Natural killer cell treated with Interleukin-12 subunit alpha and Interleukin-12 subunit beta and Interleukin-15 and Interleukin-18, amount 100 ng/mL, for 72 hours (primary cell): ENCODE measurements around the gene C1RL. TPM values are rescaled to one million over a fixed set of nuclear protein-coding genes. Genes with fewer than 3 reads are reported as not detected.

Experiments used
- ATAC-seq, 2 donors: fragments of 150-1000 bp; cut with Tn5 transposase in 1 of 2; sonication (Bioruptor Pico), chemical (Tn5 transposase) in 1 of 2; 2 replicates each; pipeline ENCODE4 v1.10.0; 2021
- DNase-seq: peaks from one replicate; pipeline ENCODE4 v3.0.0; 2022; ENCODE audit warnings: low spot score
- H3K27ac Mint-ChIP-seq, 2 donors: 1 replicate in 1 of 2; 2 replicates in 1 of 2; pipeline ENCODE4 v1.8.0; 2022; ENCODE audit warnings: mixed read lengths in 2 of 2, mild to moderate bottlenecking in 1 of 2, moderate library complexity in 1 of 2
- H3K27me3 Mint-ChIP-seq, 2 donors: 1 replicate in 1 of 2; 2 replicates in 1 of 2; pipeline ENCODE4 v1.8.0; 2022; ENCODE audit warnings: mixed read lengths in 2 of 2
- H3K36me3 Mint-ChIP-seq: one replicate; pipeline ENCODE4 v1.8.0; 2022; ENCODE audit warnings: mixed read lengths
- H3K4me1 Mint-ChIP-seq, 2 donors: 1 replicate in 1 of 2; 2 replicates in 1 of 2; pipeline ENCODE4 v1.8.0; 2022; ENCODE audit warnings: low read depth in 2 of 2, mixed read lengths in 2 of 2, mild to moderate bottlenecking in 1 of 2
- H3K4me3 Mint-ChIP-seq: one replicate; pipeline ENCODE4 v1.8.0; 2022; ENCODE audit warnings: mixed read lengths
- H3K9me3 Mint-ChIP-seq: 2 replicates; pipeline ENCODE4 v1.8.0; 2022; ENCODE audit warnings: mixed read lengths
- total RNA-seq, 2 donors: library from RNA; stranded (reverse); gene quantifications; one replicate each; pipeline ENCODE4 v1.2.3, GENCODE V29; 2022

C1RL gene, protein sequence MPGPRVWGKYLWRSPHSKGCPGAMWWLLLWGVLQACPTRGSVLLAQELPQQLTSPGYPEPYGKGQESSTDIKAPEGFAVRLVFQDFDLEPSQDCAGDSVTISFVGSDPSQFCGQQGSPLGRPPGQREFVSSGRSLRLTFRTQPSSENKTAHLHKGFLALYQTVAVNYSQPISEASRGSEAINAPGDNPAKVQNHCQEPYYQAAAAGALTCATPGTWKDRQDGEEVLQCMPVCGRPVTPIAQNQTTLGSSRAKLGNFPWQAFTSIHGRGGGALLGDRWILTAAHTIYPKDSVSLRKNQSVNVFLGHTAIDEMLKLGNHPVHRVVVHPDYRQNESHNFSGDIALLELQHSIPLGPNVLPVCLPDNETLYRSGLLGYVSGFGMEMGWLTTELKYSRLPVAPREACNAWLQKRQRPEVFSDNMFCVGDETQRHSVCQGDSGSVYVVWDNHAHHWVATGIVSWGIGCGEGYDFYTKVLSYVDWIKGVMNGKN
- total RNA-seq = 10 to 100 TPM; 24.8 to 29.1 TPM

DNA sequence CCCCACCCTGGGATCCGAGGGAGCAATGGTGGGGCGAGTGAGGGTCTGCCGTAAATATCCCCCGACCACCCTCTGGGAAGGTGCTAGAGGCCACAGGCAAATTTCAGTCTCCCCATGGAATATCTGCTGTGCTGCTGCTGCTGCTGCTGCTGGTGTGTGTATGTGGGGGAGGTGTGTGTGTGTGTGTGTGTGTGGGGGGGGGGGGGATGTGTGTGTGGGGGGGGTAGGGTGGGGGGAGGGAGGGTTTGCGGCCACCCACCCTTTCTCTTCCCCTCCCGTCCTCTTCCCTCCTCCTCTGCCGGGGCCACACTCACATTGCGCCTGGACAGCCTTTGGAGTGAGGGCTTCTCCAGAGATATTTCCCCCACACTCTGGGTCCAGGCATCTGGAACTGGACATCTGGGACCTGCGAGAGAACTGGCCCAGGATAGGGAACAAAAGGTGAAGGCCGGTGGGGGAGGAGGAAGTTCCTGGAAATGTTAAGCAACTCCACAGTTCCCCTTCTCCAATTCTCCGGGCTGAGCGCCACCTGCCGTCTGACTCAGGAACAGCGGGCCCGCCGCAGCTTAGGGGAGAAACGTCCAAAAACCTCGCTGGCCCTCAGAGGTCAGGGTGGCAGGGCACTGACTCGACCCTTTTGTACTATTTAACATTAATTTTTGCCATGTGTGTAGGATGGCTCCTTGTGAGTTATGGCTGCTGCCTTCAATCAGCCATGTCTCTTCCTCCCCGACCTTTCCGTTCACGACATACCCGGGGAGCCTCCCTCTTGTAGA, at the start of gene C1RL:
Gene C1RL, minus strand, starts transcription at position 419 of the 776 bp plus-strand sequence. Its CDS starts 34 bp downstream, at position 385.
- H3K36me3 Mint-ChIP-seq = peaks cover 13% of the 10 kb centered on the region
- DNase-seq = peak; percentile 86
- H3K27me3 Mint-ChIP-seq = no peaks in the 10 kb centered on the region
- peaks cover 29 to 34% of the 10 kb centered on the region in 2 donors for H3K4me1 Mint-ChIP-seq
- ATAC-seq = peak; percentile 48 to 65
- H3K4me3 Mint-ChIP-seq = peak within 1 kb of the TSS; percentile 94
- peaks cover 5% of the 10 kb centered on the region for H3K9me3 Mint-ChIP-seq
- peak within 1 kb of the TSS; percentile 88 to 93 for H3K27ac Mint-ChIP-seq

DNA sequence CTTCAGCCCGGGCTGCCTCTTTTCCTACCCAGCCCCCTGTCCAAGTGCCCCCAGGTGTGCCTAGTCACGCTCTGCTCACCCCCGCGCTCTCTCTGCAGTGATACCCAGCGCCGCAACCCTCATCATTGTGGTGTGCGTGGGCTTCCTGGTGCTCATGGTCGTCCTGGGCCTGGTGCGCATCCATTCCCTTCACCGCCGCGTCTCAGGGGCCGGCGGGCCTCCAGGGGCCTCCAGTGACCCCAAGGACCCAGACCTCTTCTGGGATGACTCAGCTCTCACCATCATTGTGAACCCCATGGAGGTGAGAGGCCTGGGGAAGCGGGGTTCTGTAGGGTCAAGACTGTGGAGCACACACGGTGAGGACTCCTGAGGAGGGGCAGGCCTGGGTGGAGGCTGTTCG, 48.4 kb upstream of the C1RL start:
- Mint-ChIP-seq H3K27ac (no peak overlapping the region), H3K27me3 (peaks cover 4 to 7% of the 10 kb centered on the region in 2 donors), H3K36me3 (no peaks in the 10 kb centered on the region), H3K4me3 (no peak overlapping the region), H3K9me3 (no peaks in the 10 kb centered on the region), H3K4me1 (peaks cover 0 to 4% of the 10 kb centered on the region in 2 donors)
- DNase-seq = no peak
- ATAC-seq = no peak

DNA sequence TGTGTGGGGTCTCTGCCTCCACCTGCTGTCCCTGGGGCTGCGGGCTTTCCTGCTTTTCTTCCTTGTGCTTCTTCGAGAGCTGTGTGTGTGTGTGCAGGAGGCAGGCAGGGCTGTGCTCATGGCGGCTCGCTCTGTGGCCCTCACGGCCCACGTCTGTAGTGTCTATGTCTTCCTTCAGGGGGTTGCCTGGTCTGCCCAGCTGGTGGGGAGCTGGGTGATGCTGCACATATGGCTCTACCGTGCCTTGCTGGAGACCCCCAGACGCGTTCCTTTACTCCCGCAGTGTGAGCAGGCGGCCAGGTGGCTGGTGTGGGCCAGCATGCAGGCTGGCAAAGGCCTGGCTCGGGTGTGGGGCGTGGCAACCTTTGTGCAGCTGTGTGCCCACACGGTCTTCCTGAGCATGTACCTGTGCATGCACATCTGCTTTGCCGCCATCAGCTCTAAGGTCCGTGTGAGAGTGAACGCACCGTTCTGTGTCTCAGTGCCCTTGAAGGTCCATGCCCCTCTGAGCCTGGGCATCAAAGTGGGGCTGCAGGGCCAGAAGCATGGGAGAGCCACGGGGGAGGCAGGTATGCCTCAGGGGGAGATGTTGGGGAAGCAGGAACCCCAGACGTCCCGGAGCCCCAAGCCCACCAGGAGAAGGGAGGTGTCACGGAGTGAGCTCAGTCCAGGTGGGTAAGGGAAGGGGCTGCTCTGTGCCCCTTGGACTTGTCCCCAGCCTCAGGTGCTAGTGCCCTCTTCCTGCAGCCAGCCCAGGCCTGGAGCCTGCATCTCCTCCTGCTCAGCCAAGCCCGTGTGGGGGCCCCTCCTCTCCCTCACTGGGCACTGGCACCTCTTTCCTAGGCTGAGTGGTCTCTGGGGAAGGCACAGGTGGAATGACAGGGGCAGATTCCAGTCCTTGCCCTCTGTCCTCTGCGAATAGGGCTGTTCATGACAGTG, 47.5 kb upstream of the C1RL start:
- no peaks in the 10 kb centered on the region for H3K9me3 Mint-ChIP-seq
- H3K27ac Mint-ChIP-seq = no peak overlapping the region

DNA sequence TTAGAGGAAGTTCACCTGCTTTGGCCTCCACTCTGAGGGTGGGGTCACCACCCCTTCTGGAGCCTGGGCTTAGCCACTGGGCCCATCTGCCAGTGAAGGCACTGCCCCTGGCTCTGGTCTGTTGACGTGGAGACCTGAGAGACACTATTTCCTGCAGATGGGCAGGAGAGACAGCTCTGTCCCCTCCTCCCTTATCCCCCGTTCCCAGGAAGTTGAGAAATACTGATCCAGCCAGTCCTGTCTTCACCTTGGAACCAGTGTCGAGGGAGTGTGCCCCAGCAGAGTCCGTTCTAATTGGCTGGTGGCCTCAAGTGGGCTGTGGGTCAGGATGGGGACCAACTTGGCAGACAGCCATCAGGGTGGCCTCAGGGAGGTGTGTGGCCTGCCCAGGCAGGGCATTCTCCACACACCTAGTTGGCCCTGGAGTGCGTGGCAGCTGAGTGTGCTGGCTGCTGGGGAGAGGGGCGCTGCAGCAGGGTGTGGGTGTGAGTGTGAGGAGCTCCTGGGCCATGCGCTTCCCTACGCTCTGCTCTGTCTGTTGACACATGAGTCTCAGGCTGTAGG, 46.5 kb upstream of the C1RL start:
- H3K36me3 Mint-ChIP-seq = no peaks in the 10 kb centered on the region
- no peaks in the 10 kb centered on the region for H3K27me3 Mint-ChIP-seq
- no peak for DNase-seq
- H3K9me3 Mint-ChIP-seq = no peaks in the 10 kb centered on the region
- peaks cover 0 to 3% of the 10 kb centered on the region in 2 donors for H3K4me1 Mint-ChIP-seq
- no peak overlapping the region for H3K27ac Mint-ChIP-seq
- H3K4me3 Mint-ChIP-seq = no peak overlapping the region
- ATAC-seq = peak in 1 of 2 donors; percentile 30

More for the DNA sequence above, 47.5 kb upstream of the C1RL start:
- no peak overlapping the region for H3K4me3 Mint-ChIP-seq
- no peaks in the 10 kb centered on the region for H3K36me3 Mint-ChIP-seq
- peaks cover 0 to 4% of the 10 kb centered on the region in 2 donors for H3K4me1 Mint-ChIP-seq
- DNase-seq (no peak), ATAC-seq (no peak)
- H3K27me3 Mint-ChIP-seq = peaks cover 0 to under 1% of the 10 kb centered on the region in 2 donors

DNA sequence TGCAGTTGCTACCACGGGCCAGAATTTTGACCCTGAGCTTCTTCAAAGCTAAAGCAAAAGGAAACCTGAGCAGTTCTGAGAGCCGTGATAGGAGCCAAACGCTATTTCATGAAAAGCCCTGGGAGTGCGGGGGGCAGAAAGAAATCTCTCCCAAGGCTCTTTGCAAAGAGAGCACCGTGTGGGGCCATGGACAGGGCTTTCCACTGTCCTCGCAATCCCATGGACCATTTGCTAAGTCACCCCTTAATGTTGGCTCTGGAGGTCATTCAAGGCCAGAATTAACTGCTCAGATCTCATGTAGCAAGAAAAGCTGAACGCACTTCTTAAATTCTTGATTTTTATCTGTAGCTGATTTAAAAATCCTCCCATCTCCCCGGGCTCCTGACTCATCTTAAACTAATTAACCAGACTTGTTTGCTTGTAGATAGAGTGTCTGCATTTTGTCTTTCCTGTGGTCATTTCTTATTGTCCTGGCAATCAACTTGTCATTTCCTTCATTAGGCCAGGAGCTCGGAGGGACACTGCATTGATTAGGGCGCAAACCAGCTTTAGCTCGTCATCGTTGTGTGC, 46.0 kb upstream of the C1RL start:
- Mint-ChIP-seq H3K36me3 (peaks cover under 1% of the 10 kb centered on the region), H3K9me3 (no peaks in the 10 kb centered on the region), H3K27ac (no peak overlapping the region), H3K4me3 (no peak overlapping the region), H3K4me1 (no peaks in the 10 kb centered on the region), H3K27me3 (no peaks in the 10 kb centered on the region)
- no peak for ATAC-seq
- DNase-seq = no peak

DNA sequence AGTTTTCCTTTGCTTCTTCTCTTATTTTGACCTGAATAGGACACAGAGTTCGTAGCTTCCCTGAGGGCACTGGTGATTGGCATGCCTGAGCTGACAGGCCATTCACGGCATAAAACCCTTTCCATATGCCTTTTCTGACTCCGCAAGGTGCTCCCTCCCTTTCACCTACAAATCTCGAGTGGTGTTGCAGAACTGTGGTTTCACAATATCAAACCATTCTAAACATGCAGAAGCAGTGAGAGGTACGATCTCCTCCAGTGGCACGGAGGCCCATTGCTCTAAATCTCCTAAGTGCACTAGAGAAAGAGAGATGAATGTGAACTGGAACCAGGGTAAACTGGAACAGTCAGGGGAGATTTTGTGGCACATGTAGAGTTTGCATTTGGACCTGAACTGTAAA, 45.0 kb upstream of the C1RL start:
- Mint-ChIP-seq H3K9me3 (no peaks in the 10 kb centered on the region), H3K36me3 (peaks cover 4% of the 10 kb centered on the region), H3K27ac (no peak overlapping the region), H3K4me3 (no peak overlapping the region), H3K4me1 (no peaks in the 10 kb centered on the region), H3K27me3 (no peaks in the 10 kb centered on the region)
- DNase-seq = no peak
- no peak for ATAC-seq

DNA sequence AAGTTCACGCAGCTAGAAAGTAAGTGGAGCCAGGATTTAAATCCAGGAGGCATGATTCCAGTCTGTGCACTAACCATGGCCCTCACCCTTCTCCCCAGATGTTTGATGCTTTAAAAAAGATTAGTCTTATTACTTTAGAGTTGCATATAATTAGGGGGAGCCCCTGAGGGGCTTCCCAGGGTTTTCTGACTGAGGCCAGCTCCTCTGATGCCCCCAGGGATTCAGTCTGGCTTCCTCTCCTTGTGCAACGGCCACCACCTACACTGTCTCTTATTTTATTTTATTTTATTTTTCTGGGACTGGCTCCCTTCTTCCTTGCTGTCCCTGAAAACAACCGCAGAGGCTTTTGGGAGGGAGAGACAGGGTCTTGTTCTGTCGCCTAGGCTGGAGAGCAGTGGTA, 43.8 kb upstream of the C1RL start:
- H3K4me3 Mint-ChIP-seq = no peak overlapping the region
- H3K4me1 Mint-ChIP-seq = no peaks in the 10 kb centered on the region
- H3K9me3 Mint-ChIP-seq = no peaks in the 10 kb centered on the region
- DNase-seq (no peak), ATAC-seq (no peak)
- no peak overlapping the region for H3K27ac Mint-ChIP-seq
- H3K36me3 Mint-ChIP-seq = peaks cover 4% of the 10 kb centered on the region
- H3K27me3 Mint-ChIP-seq = no peaks in the 10 kb centered on the region

DNA sequence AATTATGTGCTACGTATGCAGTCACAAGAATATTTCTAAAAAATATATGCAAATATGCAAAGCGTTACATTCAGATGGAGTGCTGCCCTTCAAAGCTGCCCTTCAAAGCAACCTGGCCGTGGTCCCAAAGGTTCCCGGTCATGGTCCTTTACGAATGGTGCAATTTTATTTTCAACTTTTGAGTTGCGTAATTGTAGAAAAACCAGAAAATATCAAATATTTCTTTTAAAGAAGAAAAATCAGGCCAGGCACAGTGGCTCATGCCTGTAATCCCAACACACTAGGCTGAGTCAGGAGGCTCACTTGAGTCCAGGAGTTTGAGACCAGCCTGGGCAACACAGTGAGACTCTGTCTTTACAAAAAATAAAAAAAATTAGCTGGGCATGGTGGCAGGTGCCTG, 42.5 kb upstream of the C1RL start:
- Mint-ChIP-seq H3K9me3 (no peaks in the 10 kb centered on the region), H3K4me3 (no peak overlapping the region), H3K27me3 (no peaks in the 10 kb centered on the region), H3K36me3 (peaks cover 4% of the 10 kb centered on the region), H3K4me1 (no peaks in the 10 kb centered on the region), H3K27ac (no peak overlapping the region)
- no peak for ATAC-seq
- no peak for DNase-seq

DNA sequence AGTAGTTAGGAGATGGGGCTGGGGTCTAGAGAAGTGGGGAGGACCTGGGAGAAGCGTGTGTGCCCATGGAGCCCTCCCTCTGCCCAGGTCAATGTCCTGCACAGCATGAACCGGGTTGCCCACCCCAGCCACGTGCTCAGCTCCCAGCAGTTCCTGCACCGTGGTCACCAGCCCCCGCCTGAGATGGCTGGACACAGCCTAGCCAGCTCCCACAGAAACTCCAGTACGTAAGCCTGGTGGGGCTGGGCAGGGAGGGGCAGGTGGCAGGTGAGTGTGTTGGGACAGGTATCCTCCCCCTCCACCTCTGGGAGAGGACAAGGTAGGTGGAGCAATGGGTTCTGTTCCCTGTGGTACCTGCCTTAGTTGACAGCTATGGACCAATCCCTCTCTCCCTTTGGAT, 41.8 kb upstream of the C1RL start:
- DNase-seq = no peak
- Mint-ChIP-seq H3K27ac (no peak overlapping the region), H3K4me3 (no peak overlapping the region), H3K27me3 (no peaks in the 10 kb centered on the region), H3K36me3 (peaks cover 4% of the 10 kb centered on the region), H3K4me1 (no peaks in the 10 kb centered on the region), H3K9me3 (no peaks in the 10 kb centered on the region)
- ATAC-seq = peak in 1 of 2 donors; percentile 18

DNA sequence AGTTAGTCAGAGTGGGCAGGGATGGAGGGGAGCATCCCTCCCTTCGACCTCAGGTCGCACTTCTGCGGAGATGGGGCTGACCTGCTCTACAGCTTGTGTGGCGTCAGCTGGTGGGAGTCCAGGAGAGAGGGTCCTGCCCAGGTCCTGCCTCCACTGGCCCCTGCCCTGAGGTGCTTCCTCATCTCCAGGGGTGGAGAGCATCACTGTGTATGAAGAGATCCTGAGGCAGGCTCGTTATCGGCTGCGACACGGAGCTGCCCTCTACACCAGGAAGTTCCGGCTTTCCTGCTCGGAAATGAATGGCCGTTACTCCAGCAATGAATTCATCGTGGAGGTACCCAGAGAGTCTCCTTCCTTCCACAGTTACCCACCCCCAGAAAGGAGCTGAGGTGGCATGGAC, 41.3 kb upstream of the C1RL start:
- H3K9me3 Mint-ChIP-seq = no peaks in the 10 kb centered on the region
- ATAC-seq (no peak), DNase-seq (no peak)
- no peaks in the 10 kb centered on the region for H3K27me3 Mint-ChIP-seq
- H3K4me3 Mint-ChIP-seq = no peak overlapping the region
- H3K27ac Mint-ChIP-seq = no peak overlapping the region
- H3K4me1 Mint-ChIP-seq = no peaks in the 10 kb centered on the region
- peaks cover 4% of the 10 kb centered on the region for H3K36me3 Mint-ChIP-seq

DNA sequence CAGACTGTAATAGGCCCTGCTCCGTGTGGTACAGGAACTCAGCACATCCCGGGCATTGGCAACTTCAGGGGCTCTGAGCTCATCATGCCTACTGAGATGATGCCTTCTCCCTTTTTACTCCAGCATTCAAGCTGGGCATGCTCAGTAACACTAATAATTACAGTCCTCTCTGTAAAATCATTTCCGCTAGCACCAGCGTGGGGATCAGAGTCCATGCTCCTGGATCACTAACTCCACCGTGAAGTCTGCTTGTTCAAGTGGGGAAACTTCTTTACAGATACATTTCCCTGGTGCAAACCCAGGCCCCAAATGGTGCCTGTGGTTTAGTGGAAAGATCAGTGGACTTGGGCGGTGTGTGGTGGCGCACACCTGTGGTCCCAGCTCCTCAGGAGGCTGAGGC, 37.9 kb upstream of the C1RL start:
- Mint-ChIP-seq H3K36me3 (peaks cover 4% of the 10 kb centered on the region), H3K27ac (no peak overlapping the region), H3K4me1 (peaks cover 0 to 3% of the 10 kb centered on the region in 2 donors), H3K9me3 (no peaks in the 10 kb centered on the region), H3K27me3 (no peaks in the 10 kb centered on the region), H3K4me3 (no peak overlapping the region)
- ATAC-seq (no peak), DNase-seq (no peak)

DNA sequence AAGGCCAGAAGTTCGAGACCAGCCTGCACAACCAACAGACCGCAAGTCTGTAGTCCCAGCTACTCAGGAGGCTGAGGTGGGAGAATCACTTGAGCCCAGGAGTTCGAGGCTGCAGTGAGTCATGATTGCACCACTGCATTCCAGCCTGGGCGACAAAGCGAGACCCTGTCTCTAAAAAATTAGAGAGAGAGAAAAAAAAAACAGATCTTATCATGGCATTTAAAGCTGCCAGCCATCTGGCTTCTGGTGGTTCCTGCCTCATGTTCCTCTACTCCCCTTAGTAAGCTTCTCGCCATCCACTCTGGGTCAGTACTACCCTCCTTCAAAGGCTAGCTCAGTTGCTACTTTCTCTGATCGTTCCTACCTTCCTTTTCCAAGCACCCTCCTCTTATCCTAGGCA, 37.2 kb upstream of the C1RL start:
- Mint-ChIP-seq H3K4me3 (no peak overlapping the region), H3K9me3 (no peaks in the 10 kb centered on the region), H3K27ac (no peak overlapping the region), H3K27me3 (no peaks in the 10 kb centered on the region), H3K36me3 (peaks cover 4% of the 10 kb centered on the region), H3K4me1 (peaks cover 0 to 6% of the 10 kb centered on the region in 2 donors)
- DNase-seq (no peak), ATAC-seq (no peak)

DNA sequence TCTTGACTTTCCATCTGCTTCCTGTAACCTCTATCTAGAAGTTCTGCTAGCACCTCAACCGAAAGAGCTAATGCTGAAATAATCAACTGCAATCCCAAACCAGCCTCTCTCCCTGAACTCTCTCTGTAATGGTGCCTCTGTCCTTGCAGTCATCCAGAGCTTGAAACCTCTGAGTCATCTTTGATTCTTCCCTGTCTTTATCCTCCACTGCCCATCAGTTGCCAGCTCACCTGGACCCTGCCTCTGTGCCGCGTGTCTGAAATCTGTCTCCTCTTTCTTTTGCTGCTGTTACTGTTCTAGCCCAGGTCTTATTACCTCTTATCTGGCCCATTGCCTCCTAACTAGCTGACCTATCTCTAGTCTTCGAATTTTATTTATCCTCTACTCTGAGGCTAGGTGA, 36.7 kb upstream of the C1RL start:
- Mint-ChIP-seq H3K9me3 (no peaks in the 10 kb centered on the region), H3K27ac (no peak overlapping the region), H3K27me3 (no peaks in the 10 kb centered on the region), H3K4me1 (peaks cover 0 to 6% of the 10 kb centered on the region in 2 donors), H3K4me3 (no peak overlapping the region), H3K36me3 (peaks cover 4% of the 10 kb centered on the region)
- ATAC-seq = no peak
- DNase-seq = no peak
